Skeletal muscle cell (primary cell): ENCODE results near the gene AHRR.
"Not testable (repeated sequence)": the region's sequence is repeated elsewhere in the genome, so short reads cannot be mapped to it uniquely, and the experiment has no call there.

ENCODE experiments used
- DNase-seq: peaks from one replicate; pipeline ENCODE4 v3.0.0-alpha.2; 2010; ENCODE audit warnings: low read depth
- H3K4me3 ChIP-seq: 2 replicates; pipeline ENCODE4 v1.5.1; 2011; ENCODE audit warnings: low read depth, mild to moderate bottlenecking, control low read depth, low read length, moderate library complexity

AHRR gene

GRCh38 chr5:373710-374602 lies 52.4 kb downstream of the AHRR start:
- peak overlapping the region; percentile 35 for H3K4me3 ChIP-seq
- peak; percentile 48 for DNase-seq

- no peak for DNase-seq
Measured at GRCh38 chr5:374631-375335, 53.3 kb downstream of the AHRR start.

GRCh38 chr5:375336-375920 lies 53.9 kb downstream of the AHRR start:
- DNase-seq, result no peak
- no peak overlapping the region for H3K4me3 ChIP-seq

More at GRCh38 chr5:374631-375335, 53.3 kb downstream of the AHRR start:
- H3K4me3 ChIP-seq, result no peak overlapping the region

GRCh38 chr5:375921-376798 lies 54.6 kb downstream of the AHRR start:
- DNase-seq, result no peak
- no peak overlapping the region for H3K4me3 ChIP-seq

- no peak for DNase-seq
Measured at GRCh38 chr5:376799-377325, 55.3 kb downstream of the AHRR start.

GRCh38 chr5:377326-377981 lies 55.9 kb downstream of the AHRR start:
- no peak for DNase-seq
- H3K4me3 ChIP-seq, result no peak overlapping the region

More at GRCh38 chr5:376799-377325, 55.3 kb downstream of the AHRR start:
- H3K4me3 ChIP-seq, result no peak overlapping the region

- H3K4me3 ChIP-seq, result no peak overlapping the region
- no peak for DNase-seq
Measured at GRCh38 chr5:378301-378891, 56.9 kb downstream of the AHRR start.

GRCh38 chr5:378976-379742 lies 57.6 kb downstream of the AHRR start:
- H3K4me3 ChIP-seq, result no peak overlapping the region
- DNase-seq, result no peak

- no peak for DNase-seq
- no peak overlapping the region for H3K4me3 ChIP-seq
Measured at GRCh38 chr5:380701-381309, 59.3 kb downstream of the AHRR start.

- H3K4me3 ChIP-seq, result no peak overlapping the region
- DNase-seq, result no peak
Measured at GRCh38 chr5:383066-383465, 61.6 kb downstream of the AHRR start.

GRCh38 chr5:383621-384020 lies 62.1 kb downstream of the AHRR start:
- no peak for DNase-seq
- H3K4me3 ChIP-seq, result no peak overlapping the region

- not testable (repeated sequence) for DNase-seq
Measured at GRCh38 chr5:384576-384975, 63.1 kb downstream of the AHRR start.

GRCh38 chr5:385321-385720 lies 63.8 kb downstream of the AHRR start:
- no peak overlapping the region for H3K4me3 ChIP-seq

More at GRCh38 chr5:384576-384975, 63.1 kb downstream of the AHRR start:
- not testable (repeated sequence) for H3K4me3 ChIP-seq

GRCh38 chr5:386432-387341 lies 65.2 kb downstream of the AHRR start:
- peak; percentile 80 for DNase-seq
- H3K4me3 ChIP-seq, result no peak overlapping the region

More at GRCh38 chr5:385321-385720, 63.8 kb downstream of the AHRR start:
- no peak for DNase-seq

GRCh38 chr5:387491-388265 lies 66.2 kb downstream of the AHRR start:
- no peak for DNase-seq
- no peak overlapping the region for H3K4me3 ChIP-seq
